Activated CD4-positive, alpha-beta T cell treated with anti-CD3 and anti-CD28 coated beads for 1 hour (primary cell): Measurements from ENCODE around the gene MUC5B.

ENCODE experiments used
- DNase-seq: peaks from one replicate; pipeline ENCODE4 v3.0.0-alpha.2; 2020

MUC5B gene

DNA sequence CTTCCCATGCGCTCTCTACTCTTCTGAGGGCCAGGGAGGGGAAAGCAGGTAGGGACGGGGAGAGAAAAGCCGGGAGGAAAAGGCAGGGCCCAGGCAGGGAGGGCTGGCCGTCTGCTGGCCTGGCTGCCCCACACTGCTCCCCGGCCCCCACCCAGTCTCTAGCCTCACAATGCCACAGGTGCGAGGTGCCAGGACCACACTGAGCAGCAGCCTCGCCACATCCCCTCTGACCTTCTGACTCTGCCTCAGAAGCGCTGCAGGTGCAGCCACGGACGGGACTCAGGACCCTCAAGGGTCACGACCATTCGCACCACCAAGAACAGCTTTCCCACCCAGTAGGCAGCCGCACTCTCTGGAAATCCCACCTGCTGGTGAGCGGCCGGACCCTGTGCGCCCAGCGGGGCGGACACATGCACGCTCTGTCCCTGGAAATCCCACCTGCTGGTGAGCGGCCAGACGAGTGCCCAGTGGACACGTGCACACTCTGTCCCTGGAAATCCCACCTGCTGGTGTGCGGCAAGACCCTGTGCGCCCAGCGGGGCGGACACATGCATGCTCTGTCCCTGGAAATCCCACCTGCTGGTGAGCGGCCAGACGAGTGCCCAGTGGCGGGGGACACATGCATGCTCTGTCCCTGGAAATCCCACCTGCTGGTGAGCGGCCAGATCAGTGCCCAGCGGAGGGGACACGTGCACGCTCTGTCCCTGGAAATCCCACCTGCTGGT lies 66.5 kb downstream of the MUC5B start:
- no peak for DNase-seq

DNA sequence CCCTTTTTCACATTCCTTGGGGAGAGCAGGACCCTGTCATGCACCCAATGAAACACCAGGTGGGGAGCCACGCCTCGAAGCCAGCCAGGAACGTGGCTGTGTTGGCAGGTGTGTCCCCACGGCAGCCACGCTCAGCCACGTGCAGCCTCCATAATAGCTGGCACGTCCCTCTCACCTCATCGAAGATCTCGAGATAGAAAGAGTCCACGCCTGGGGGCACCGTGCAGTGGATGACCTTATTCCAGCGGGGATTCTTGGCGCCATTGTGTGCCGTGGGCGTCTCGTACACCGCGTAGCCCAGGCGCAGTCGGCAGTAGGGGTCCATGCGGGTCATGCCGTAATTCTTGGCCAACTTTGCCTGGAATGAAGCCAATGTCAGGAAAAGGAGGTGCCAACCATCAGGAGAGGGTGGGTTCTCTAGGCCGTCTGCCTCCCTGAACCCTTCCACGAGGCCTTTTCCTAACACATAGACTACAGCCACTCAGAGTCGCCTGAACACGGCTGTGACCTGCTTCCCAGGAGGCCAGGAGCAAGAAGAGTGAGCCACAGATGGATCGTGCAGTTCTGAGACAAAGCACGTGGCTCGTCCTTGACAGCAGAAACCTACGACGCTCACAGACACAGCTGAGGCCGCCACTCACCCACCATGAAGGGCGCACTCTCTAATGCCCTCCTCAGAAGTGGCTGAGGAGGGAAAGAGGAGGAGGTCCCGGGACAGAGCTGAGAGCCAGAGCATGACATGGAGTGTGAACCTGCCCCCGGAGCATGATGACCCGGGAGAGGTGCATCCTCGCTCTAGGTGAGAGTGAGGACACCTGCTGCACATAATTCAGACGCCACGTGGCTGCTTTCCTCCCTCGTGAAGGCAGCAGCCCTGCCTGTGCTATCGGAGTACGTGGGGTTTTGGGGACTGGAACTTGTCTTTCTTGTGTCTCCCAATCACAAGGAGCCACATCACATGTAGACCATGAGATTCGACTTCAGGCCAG lies 67.5 kb downstream of the MUC5B start:
- no peak for DNase-seq

DNA sequence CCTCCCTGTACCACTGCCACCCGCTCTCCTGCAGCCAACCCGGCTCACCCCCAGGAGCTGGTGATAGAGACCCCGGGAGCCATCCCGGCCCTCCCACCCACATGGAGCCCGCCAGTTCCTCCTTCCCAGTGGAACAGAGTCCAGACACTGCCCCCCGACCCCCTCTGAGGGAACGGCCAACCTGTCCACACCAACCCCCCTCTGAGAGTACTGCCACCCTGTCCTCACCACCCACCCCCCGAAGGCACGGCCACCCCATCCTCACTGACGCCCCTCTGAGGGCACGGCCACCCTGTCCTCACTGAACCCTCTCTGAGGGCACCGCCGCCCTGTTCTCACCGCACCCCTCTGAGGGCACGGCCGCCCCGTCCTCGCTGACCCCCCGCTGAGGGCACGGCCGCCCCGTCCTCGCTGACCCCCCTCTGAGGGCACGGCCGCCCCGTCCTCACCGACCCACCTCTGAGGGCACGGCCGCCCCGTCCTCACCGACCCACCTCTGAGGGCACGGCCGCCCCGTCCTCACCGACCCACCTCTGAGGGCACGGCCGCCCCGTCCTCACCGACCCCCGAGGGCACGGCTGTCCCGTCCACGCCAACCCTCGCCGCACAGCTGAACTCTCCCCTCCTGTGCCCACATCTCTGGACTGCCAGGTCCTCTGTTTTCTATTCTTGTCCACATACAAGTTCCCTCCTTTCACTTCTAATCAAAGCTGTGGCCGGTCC lies 68.6 kb downstream of the MUC5B start:
- no peak for DNase-seq

DNA sequence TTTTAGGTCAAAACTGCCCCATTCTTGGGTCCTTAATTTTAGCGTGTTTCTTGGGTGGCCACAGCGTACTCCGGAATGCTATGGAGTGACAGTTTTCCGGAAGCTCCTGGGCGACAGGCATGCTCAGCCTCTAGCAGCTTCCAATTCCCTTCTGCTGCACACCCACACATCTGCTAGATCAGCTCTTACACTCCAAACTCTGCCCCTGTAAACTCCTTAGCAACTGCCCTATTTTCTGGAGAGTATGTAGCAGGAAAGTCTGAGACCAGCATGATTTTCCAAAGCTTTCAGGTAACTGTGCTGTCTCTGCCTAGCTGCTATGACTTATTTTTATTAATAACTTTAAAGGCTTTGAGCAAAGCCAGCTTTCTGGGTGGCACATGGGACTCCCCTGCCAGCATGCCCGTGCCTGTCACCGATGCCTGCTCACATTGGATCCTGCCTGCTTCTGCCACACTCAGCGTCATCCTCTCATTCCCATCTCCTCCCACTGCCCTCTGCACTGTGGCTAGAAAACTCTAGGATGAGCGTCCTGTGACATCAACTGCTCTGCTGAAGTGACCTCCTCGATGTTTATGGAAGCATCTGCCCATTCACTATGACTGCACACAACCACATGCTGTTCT lies 69.3 kb downstream of the MUC5B start:
- DNase-seq, result no peak

DNA sequence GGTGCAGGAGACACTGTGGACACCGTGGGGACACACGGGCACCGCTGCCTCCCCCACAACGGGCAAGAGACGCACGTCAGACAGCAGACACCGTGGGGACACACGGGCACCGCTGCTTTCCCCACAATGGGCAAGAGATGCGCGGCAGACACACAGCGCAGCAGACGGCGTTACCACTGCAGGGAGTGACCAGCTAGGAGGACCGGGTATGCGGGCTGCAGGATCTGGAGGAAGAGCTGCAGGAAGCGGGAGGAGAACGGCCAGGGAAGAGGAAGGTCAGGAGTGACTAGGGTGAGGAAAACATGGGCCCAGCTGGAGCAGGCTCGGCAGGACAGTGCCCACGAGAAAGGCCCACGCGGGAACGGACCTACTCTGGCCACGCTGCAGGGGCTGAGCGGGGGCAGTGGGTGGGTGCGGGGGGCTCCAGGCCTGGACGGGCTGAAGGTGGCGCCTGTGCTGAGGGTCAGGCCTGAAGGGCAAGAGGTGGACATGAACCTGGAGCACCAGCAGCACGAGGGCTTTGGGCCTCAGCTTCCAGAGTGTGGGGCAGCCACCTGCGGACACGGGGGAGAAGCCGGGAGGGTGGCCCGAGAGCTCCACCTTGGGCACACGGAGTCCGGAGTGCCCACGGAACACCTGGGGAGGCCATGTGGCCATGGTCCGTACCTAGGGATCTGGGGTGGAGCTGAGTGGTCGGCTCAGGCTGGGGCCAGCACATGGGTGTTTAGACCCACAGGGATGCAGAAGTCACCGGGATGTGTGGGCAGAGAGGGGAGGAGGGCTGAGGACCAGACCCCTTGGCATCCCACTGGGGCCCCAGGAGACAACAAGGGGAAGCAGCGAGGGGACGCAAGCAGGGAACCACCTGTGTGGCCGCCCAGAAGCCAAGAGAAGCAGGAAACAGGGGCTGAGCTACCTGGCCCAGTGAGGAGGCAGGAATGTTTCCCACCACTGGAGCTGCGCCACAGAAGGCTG lies 70.1 kb downstream of the MUC5B start:
- no peak for DNase-seq

DNA sequence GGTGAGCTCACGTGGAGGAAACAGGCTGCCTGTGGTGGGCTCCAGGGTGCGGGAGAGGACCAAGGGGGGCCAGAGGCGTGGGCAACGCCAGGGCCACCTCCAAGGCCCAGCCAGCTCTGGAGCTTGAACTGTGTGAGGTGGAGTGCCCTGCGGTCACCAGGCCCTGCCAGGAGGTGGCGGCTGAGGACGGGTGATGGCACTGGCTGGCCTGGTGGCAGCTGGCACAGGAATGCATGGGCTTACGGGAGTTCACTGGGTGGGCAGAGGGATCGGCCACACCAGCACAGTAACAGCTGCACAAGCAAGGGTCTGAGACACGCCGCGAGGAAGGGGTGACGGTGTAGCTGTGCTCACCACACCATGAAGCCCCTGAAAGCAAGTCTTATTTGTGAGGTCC lies 70.8 kb downstream of the MUC5B start:
- no peak for DNase-seq

DNA sequence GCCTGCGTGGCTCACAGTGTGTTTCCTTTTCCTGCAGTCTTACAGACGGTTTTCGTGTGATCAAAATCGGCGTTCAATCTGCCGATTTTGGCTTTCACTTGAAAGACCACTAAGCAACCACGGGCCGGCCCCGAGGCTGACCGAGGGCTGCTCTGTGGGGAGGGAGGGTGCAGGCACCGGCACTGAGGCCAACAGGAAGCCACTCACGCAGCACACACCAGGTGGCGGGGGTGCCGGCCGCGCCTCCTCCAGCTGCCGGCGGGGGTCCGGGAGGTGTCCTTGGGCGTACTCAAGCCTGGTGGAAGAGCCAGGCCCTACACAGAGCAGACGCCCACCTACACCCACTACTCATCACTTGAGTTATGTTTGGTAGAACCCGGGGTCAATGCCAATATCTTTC lies 72.2 kb downstream of the MUC5B start:
- no peak for DNase-seq

DNA sequence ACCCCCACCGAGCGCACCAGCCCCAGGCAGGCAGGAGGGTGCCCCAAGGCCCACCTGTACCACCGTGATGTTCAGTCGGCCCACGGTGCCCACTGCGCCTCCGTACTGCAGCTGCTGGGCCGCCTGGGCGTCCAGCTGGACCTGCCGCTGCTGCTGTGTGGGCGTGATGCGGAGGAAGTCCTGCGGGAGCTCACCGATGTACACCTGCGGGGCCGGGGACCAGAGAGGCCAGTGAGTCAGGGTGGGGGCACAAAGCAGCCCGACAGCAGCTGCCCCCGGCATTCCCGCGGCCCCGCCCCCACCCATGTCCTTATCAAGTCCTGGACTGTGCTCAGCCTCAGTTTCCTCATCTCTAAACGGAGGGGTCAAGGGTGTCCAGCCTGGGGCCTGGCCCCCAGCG lies 72.7 kb downstream of the MUC5B start:
- DNase-seq, result no peak

DNA sequence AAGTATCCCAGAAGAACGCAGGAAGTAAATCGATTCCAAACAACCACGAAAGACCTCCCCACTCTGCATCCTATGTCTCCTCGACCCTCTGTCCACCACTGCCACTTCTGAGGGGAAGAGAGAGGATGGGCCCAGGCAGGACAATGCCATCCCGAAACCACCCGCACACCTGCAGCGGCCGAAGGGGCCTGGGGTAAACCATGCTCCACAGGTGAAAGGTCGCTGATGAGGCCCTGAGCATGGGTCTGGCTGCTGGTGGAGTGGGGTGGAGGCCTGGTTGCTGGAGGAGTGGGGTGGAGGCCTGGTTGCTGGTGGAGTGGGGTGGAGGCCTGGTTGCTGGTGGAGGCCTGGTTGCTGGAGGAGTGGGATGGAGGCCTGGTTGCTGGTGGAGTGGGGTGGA lies 73.4 kb downstream of the MUC5B start:
- no peak for DNase-seq

DNA sequence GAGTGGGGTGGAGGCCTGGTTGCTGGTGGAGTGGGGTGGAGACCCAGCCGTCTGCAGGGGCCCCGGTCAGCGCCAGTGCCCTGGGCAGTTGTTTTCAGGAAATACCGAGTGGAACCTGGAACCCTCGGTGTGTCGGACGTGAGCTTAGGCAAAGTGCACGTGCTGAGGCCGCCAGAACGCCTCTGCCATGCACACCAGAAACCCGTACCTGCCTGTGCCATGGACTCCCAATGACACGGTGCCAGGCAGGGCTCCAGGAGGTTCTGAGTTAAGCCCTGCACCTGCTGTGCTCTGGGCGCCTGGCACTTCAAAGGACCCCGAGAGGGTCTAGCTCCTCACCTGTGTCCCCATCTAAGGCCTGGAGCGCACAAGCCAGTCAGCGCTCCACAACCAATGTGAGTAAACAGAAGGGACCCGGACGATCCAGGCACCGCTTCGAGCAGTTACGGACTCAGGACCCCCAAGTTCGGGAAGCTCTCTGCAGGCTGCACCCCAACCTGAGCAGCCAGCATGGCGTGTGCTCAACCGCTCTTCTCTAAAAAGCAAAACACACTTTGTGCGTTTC lies 74.2 kb downstream of the MUC5B start:
- no peak for DNase-seq

DNA sequence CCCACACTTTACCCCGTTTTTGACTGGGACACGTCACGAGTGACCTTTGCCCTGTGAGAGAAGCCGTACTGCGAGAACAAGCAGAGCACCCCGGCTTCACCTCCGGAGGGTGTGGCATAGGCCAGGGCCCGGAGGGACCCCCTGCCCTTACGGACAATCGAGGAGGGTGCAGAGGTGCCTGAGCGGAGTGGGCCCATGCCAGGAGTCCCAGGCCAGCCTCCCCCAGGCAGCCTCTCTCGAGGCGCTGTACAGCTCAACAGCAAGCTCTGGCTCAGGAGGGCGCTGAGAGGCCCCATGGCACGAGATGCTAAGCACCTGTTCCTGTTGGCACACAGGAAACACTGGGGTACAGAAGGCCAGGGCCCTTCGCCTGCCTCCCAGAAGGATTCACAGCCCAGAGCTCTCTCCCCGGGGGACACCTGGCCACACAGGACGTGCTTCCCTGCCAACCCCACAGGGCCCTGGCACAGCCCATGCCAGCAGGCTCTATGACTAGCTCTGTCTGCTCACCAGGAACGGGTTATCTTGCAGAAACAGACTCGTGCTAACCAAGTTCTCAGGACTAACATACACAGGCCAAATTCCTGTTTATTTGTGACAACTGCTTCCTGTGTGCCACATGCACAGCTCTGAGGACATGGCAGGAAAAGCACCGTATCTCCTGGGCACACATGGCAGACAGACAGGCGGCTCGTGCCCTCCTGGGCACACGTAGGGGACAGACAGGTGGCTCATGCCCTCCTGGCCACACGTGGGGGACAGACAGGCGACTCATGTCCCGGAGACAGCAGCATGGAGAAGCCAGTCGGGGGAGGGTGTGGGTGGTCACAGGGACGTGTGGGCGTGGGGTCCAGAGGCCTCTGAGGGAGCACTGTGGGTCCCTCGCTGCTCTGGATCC lies 75.0 kb downstream of the MUC5B start:
- no peak for DNase-seq

DNA sequence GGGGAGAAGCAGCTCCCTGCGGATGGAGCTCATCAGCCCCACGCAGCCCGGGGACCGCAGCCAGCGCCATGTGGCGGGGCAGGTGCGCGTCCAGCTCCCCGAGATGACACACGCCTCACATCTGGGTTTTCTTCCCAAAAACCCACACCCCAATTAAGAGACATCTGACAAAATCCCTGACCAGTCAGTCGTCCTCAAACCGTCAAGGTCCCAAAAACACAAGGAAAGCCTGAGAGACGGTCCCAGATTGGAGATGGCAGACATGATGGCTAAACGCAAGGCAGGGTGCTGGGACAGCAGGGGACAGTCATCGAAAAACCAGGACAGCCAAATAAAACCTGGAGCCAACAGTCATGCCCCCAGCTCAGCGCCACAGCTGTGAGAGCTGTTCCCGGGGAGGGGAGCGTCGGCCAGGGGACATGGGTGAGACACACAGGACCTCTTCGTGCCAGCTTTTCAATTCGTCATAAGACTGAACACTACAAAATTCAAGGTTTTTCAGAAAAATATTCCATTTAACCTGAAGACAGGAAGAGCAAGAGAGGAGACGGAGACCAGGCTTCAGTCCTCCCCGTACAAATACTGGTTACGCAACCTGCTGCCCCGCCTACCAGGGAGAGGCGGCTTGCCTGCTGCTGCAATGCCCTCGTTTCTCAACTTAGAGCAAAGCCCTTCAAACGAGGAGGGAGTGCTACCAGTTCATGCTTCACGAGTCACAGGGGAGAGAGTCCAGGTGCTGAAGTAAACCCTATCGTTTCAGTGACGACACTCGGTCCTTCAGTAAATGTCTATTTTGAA lies 76.0 kb downstream of the MUC5B start:
- no peak for DNase-seq

DNA sequence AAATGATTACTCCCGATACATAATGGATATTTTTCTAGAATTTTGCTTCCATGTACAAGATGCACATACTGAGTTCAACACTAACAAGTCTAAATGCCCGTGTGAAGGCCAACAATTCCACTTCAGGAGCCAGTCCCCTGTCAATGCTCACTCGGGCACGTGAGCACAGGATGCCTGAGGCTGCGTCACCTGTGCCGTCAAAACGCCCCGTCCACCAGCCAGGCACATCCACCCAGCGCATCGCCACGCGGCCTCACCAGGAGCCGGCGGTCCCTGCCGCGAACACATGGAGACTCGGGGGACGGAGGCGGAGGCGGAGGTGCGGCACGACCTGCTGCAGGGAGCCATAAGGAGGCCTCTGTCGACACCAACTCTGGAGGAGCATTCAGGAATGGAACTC lies 76.8 kb downstream of the MUC5B start:
- DNase-seq, result no peak

DNA sequence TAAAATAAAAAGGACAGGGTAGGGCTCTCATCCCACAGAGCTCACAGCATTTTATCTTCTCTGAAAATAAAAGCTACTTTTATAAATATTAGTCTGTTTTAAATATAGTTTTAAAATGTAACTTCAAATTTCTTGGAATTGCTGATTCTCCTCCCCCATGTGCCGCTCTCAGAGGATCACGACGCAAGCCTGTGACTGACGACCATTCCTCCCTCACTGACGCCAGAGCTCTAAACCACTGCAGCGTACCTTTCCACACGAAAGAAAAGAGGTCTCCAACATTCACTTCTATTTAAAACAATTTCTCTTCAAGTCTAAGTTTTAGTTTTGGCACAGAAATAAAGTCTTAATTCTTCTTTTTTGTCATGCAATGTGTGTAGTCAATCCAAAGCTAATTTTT lies 77.3 kb downstream of the MUC5B start:
- DNase-seq, result no peak

DNA sequence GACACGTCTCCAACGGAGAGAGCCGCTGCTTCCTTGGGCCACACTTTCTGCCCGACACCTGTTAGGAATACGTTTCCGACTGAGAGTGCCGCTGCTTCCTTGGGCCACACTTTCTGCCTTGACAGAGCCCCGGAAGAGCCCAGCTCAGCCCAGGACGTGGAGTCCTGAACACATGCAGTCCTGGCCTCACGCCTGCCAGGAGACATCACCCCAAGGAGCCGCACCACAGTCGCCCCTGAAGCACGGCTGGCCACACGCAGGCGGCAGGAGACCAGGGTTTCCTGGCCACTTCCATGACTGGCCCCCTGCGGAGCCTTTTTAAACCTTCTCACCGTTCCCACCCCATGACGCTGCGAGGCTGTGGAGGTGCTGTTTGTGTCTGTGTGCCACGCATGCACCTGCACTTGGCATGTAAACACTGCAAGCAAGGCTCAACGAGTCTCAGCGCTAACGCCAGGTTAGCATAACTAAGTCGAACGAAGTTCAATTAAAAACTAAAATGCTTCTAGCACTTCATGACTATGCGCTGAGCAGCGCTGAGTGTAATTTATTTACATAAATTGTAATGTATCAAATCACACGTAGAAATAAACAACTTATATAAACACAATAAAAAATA lies 77.8 kb downstream of the MUC5B start:
- DNase-seq, result no peak

DNA sequence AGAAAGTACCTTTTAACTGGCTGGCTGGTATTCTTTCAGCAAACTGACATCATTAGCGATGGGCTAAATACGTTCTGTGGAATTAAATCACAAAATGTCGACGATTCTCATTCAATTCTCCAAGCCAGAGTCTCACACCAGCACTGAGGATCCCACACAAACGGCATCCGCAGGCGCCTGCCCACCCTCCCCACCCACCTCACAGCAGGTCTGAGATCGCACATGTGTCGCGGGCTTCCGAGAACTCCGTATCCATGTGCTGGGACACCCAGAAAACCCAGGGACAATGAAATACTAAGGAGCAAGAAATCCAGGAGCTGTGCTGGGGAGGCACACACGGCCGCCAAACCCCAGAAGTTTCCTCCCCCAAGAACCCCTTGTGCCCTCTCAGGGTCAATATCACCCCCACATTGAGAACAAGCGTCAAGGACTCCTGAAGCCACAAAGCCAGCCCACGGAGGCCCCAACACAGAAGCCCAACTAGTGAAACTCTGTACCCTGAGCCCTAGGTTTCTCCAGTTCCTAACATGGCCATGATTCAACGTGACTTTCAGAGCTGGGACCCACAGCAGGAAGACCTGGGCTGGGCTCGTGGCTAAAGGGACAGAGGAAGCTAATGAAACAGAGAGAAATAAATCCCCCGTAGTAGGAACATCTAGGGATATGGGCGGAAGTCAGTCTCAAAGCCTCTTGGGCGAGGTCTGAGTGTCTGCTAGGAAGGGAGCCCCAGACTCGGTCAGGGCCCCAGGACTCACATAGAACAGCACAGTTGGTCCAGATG lies 78.5 kb downstream of the MUC5B start:
- DNase-seq, result no peak

DNA sequence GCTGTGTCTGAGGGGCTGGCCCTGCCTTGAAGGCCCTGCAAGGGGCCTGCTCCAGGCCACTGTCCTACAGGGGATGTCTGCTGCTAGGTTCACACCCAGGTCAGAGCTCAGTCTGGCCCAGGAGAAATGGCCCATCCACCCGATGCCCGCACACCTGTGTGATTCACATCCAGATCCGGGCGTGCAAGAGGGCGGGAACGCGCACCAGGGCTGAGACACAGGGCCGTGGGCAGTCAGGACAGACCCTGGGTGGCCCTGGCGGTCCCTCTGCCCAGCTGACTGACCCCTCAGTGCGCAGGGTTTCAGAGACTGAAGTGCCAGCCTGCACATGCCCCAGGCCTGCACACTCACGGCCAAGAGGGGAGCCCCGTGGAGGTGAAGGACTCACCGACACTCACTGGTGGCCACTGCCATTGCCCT lies 79.2 kb downstream of the MUC5B start:
- DNase-seq, result no peak

DNA sequence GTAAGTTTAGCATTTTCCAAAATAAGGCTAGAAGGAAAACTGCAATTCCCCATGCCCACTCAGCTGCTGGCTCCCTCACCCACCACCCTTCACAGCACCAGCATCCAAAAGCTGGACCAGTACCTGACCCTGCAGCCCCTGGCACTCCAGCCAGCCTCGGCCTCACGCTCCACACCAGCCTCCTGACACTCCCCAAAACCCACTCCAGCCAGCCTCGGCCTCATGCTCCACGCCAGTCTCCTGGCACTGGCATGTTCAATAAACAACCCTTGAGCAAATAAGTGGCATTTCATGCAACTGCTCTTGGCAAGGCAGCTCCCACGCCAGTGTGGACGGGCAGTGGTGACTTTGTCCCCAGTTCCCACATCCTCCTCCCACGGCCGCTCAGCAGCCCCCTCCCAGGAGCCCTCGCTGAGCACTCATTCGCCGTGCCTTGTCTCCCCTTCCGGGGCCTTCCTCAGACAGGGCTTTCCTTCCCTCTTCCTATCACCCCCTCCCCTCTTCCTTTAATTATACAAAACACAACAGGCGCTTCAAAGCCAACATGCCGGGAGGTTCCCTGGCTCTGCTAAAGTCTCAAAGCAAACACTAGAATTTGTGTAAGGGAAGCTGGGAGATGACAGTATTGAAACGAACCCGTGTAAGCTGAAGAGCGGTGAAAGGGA lies 79.7 kb downstream of the MUC5B start:
- DNase-seq, result no peak
